Progenitor cell of endocrine pancreas (in vitro differentiated cells): ENCODE measurements around the gene TFDP1. TPM values are rescaled to one million over a fixed set of nuclear protein-coding genes. Genes with fewer than 3 reads are reported as not detected.

Experiments used
- DNase-seq: peaks from one replicate; pipeline ENCODE4 v3.0.0; 2021; ENCODE audit warnings: low spot score; ENCODE audit not compliant: unreplicated experiment
- H3K27ac Mint-ChIP-seq: 2 replicates; pipeline ENCODE4 v1.8.0; 2021; ENCODE audit warnings: mild to moderate bottlenecking, moderate library complexity, mixed read lengths
- H3K27me3 Mint-ChIP-seq: 2 replicates; pipeline ENCODE4 v1.8.0; 2021; ENCODE audit warnings: mixed read lengths
- H3K36me3 Mint-ChIP-seq: 2 replicates; pipeline ENCODE4 v1.8.0; 2022; ENCODE audit warnings: mixed read lengths; ENCODE audit not compliant: insufficient read depth
- H3K4me1 Mint-ChIP-seq: 2 replicates; pipeline ENCODE4 v1.8.0; 2021; ENCODE audit warnings: low read depth, mixed read lengths
- H3K4me3 Mint-ChIP-seq: 2 replicates; pipeline ENCODE4 v1.8.0; 2021; ENCODE audit warnings: low read depth, mild to moderate bottlenecking, moderate library complexity, mixed read lengths
- H3K9me3 Mint-ChIP-seq: 2 replicates; pipeline ENCODE4 v1.8.0; 2021; ENCODE audit warnings: low read depth, mixed read lengths
- CTCF ChIP-seq: fragments of 200-600 bp; sonication (generic); IDR thresholded peaks from one replicate; pipeline ENCODE4 v1.5.0; 2021; ENCODE audit warnings: antibody characterized with exemption, mild to moderate bottlenecking; ENCODE audit not compliant: unreplicated experiment
- total RNA-seq: library from RNA; stranded (reverse); gene quantifications from 2 replicates; pipeline ENCODE4 v1.2.1, GENCODE V29; 2021

TFDP1 gene
- total RNA-seq, 1 donor from 2014 or later = 58.2 TPM

DNA sequence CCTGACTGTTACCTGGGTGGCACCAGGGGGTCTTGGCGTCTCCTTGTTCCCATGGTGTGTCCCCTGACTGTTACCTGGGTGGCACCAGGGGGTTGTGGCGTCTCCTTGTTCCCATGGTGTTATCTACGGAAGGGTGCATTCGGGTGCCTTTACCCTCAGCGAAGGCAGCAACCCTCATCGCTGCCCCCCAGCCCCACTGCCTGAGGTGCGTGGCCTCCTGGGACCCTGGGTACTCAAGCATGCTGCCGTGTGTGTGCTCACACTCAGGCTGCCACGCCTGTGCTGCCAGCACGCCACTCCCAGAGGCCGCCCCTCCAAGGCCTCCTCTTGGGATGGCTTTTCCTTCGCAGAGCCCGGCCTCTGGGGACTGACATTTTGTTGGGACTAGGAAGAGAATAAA lies 25.1 kb downstream of the TFDP1 start:
- no peaks in the 10 kb centered on the region for H3K27me3 Mint-ChIP-seq
- H3K4me1 Mint-ChIP-seq = no peaks in the 10 kb centered on the region
- no peaks in the 10 kb centered on the region for H3K9me3 Mint-ChIP-seq
- H3K36me3 Mint-ChIP-seq = peaks cover 20% of the 10 kb centered on the region
- no peak overlapping the region for H3K27ac Mint-ChIP-seq
- H3K4me3 Mint-ChIP-seq = no peak overlapping the region
- TF ChIP-seq CTCF = no peak
- DNase-seq = no peak

GRCh38 chr13:113610266-113610665 lies 25.7 kb downstream of the TFDP1 start:
- H3K27me3 Mint-ChIP-seq = no peaks in the 10 kb centered on the region
- peaks cover 14% of the 10 kb centered on the region for H3K36me3 Mint-ChIP-seq
- no peak overlapping the region for H3K27ac Mint-ChIP-seq
- H3K4me1 Mint-ChIP-seq = no peaks in the 10 kb centered on the region
- TF ChIP-seq CTCF = no peak
- no peak for DNase-seq
- H3K4me3 Mint-ChIP-seq = no peak overlapping the region
- H3K9me3 Mint-ChIP-seq = no peaks in the 10 kb centered on the region

DNA sequence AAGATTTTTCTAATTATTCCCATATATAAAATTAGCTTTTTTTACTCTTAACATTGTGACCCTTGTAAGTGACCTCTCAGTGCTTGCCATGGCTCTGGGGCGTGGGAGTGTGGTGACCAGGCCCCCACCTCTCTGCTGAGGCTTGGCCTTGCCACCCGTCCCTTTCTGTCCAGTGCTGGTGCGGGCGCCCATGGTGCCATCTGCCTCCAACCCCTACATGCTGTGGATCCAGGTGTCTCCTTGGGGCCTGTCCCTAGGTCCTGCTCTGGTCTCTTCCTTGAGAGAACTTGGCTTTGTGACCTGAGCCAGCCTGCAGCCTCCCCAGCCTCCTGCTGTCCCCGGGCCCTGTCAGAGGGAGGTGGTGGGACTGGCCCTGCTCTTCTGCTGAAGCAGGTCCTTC lies 27.4 kb downstream of the TFDP1 start:
- Mint-ChIP-seq H3K36me3 (peaks cover 10% of the 10 kb centered on the region), H3K27me3 (no peaks in the 10 kb centered on the region), H3K4me3 (no peak overlapping the region), H3K9me3 (no peaks in the 10 kb centered on the region), H3K4me1 (peaks cover 9% of the 10 kb centered on the region), H3K27ac (no peak overlapping the region)
- DNase-seq = no peak
- TF ChIP-seq CTCF = no peak

DNA sequence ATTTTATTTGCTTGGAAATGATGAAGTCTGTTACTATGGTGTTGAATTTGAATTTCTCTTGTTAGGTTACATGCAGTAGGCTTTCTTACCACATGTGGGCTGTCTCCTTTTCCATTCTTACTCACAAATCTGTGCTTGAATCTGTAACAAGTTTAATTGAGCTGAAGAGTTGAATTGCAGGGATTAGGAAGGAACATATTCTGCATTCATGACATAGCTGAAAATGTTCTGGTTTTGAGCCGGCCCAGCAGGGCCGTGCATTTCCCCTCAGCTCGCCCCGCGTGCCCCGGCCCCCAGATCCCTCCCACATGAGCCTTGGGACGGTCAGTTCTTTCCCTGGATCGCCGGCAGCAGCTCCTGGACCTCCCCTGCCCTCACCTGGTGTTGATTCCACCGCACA lies 28.1 kb downstream of the TFDP1 start:
- TF ChIP-seq CTCF = no peak
- H3K27ac Mint-ChIP-seq = no peak overlapping the region

GRCh38 chr13:113613789-113614379 lies 29.3 kb downstream of the TFDP1 start:
- H3K4me1 Mint-ChIP-seq = peaks cover 15% of the 10 kb centered on the region
- TF ChIP-seq CTCF = no peak
- no peak overlapping the region for H3K4me3 Mint-ChIP-seq

More for the DNA sequence above, 28.1 kb downstream of the TFDP1 start:
- no peaks in the 10 kb centered on the region for H3K27me3 Mint-ChIP-seq
- no peaks in the 10 kb centered on the region for H3K9me3 Mint-ChIP-seq
- no peak overlapping the region for H3K4me3 Mint-ChIP-seq
- no peak for DNase-seq
- H3K4me1 Mint-ChIP-seq = peaks cover 11% of the 10 kb centered on the region
- H3K36me3 Mint-ChIP-seq = peaks cover 10% of the 10 kb centered on the region

More at GRCh38 chr13:113613789-113614379, 29.3 kb downstream of the TFDP1 start:
- no peak for DNase-seq
- no peaks in the 10 kb centered on the region for H3K9me3 Mint-ChIP-seq
- H3K27ac Mint-ChIP-seq = no peak overlapping the region
- peaks cover 13% of the 10 kb centered on the region for H3K36me3 Mint-ChIP-seq
- H3K27me3 Mint-ChIP-seq = no peaks in the 10 kb centered on the region
